K562 (cell line): ENCODE measurements around the gene LUZP1. TPM values are rescaled to one million over a fixed set of nuclear protein-coding genes. Genes with fewer than 3 reads are reported as not detected.
A peak's percentile ranks its signal among the peaks of the same experiment; 100 is the strongest.

Source experiments
- CCNT2 ChIP-seq: IDR thresholded peaks from 2 replicates; pipeline ENCODE4 v1.6.1; 2011; ENCODE audit warnings: borderline replicate concordance, low read depth, mild to moderate bottlenecking, moderate library complexity, mixed read lengths, low read length; ENCODE audit not compliant: insufficient read length; ENCODE audit errors: extremely low read depth
- DEAF1 ChIP-seq: fragments of 450-650 bp; formaldehyde crosslinking; IDR thresholded peaks from 2 replicates; pipeline ENCODE4 v1.4.0; 2020; ENCODE audit warnings: mild to moderate bottlenecking, moderate library complexity
- FOXO4 ChIP-seq: fragments of 450-650 bp; formaldehyde crosslinking; IDR thresholded peaks from 2 replicates; pipeline ENCODE4 v1.4.0; 2020; ENCODE audit warnings: mild to moderate bottlenecking, moderate library complexity
- GTF2B ChIP-seq: IDR thresholded peaks from 2 replicates; pipeline ENCODE4 v1.6.1; 2011; ENCODE audit not compliant: insufficient read length; ENCODE audit errors: extremely low read depth
- GTF2E2 ChIP-seq: fragments of 200-800 bp; sonication (Bioruptor generic); IDR thresholded peaks from 2 replicates; pipeline ENCODE4 v1.6.1; 2016; ENCODE audit warnings: missing genetic modification characterization, missing compliant biosample characterization
- NCOR1 ChIP-seq: fragments of 450-650 bp; IDR thresholded peaks from 2 replicates; pipeline ENCODE4 v1.6.1; 2016; ENCODE audit warnings: mild to moderate bottlenecking, moderate library complexity
- PHB ChIP-seq: fragments of 250-450 bp; sonication (Bioruptor Pico); IDR thresholded peaks from 2 replicates; pipeline ENCODE4 v1.5.0; 2021
- POLR2G ChIP-seq: fragments of 200-400 bp; formaldehyde crosslinking; IDR thresholded peaks from 2 replicates; pipeline ENCODE4 v1.6.1; 2017; ENCODE audit warnings: low read depth, mild to moderate bottlenecking, antibody characterized with exemption, low read length, moderate library complexity
- PRMT5 ChIP-seq: sonication (generic); formaldehyde crosslinking; IDR thresholded peaks from 2 replicates; pipeline ENCODE4 v1.5.0; 2020; ENCODE audit warnings: missing genetic modification reagents
- RREB1 ChIP-seq: fragments of 250-450 bp; sonication (Bioruptor Pico); IDR thresholded peaks from 2 replicates; pipeline ENCODE4 v1.4.0; 2020
- THRB ChIP-seq: fragments of 450-650 bp; formaldehyde crosslinking; conservative IDR thresholded peaks from 2 replicates; pipeline ENCODE4 v1.4.0; 2022; ENCODE audit warnings: mild to moderate bottlenecking, missing genetic modification characterization
- ZNF384 ChIP-seq: IDR thresholded peaks from 2 replicates; pipeline ENCODE4 v1.6.1; 2012; ENCODE audit warnings: low read depth, low read length, improper control_type of control experiment
- ZNF699 ChIP-seq: fragments of 250-450 bp; sonication (Bioruptor Pico); IDR thresholded peaks from 2 replicates; pipeline ENCODE4 v1.8.0; 2021; ENCODE audit warnings: mild to moderate bottlenecking, moderate library complexity; ENCODE audit not compliant: insufficient replicate concordance
- polyA plus RNA-seq, 8 experiments: library from polyadenylated mRNA; depleted of rRNA in 4 of 8; stranded (reverse) in 5 of 8; unstranded in 3 of 8; fragments of >200 nt; fragmentation: Nextera tagmentation in 2 of 8; fragmentation: Illumina TruSeq in 1 of 8; extraction: Ambion mirVana in 2 of 8; extraction: Trizol in 1 of 8; gene quantifications; 2 replicates each; pipeline versions ENCODE4 v1.2.1 to v1.2.3, GENCODE V29; 2011 to 2014; ENCODE audit warnings: inconsistent platforms in 1 of 8, missing spikeins in 1 of 8
- total RNA-seq, 7 experiments: library from RNA; depleted of rRNA in 6 of 7; stranded (reverse); fragments of >200 nt in 6 of 7; fragmentation: Illumina TruSeq in 2 of 7; extraction: Trizol in 2 of 7; gene quantifications; 2 replicates each; pipeline versions ENCODE4 v1.2.1 to v1.2.3, GENCODE V29; 2011 to 2021; ENCODE audit warnings: low replicate concordance in 1 of 7

Gene LUZP1
- total and polyA plus RNA-seq, 9 of the 15 experiments (the other 6 are each of a cell fraction or from before 2014, with no cell fraction given), result 6.5 to 19.1 (median 12.4) TPM

GRCh38 chr1:23168445-23169194 lies at the start of gene LUZP1 (continued):
- TF ChIP-seq CCNT2 (peak; percentile 77), GTF2B (peak; percentile 11), ZNF699 (no peak), PRMT5 (CRISPR knock-in tag) (no peak), THRB (CRISPR knock-in tag) (0 out of 2 replicates have a peak, but pooled peaks have one; percentile 60), FOXO4 (CRISPR knock-in tag) (no peak), NCOR1 (peak; percentile 31; the same call in 1 of the 2 replicates), DEAF1 (CRISPR knock-in tag) (peak; percentile 28; the same call in 1 of the 2 replicates), RREB1 (0 out of 2 replicates have a peak, but pooled peaks have one; percentile 11), ZNF384 (peak; percentile 46), POLR2G (peak; percentile 95), PHB (peak; percentile 50; the same call in 1 of the 2 replicates), GTF2E2 (peak; percentile 96)
